Endometrial microvascular endothelial cells (primary cell): ENCODE data around the gene TTC29. TPM values are rescaled to one million over a fixed set of nuclear protein-coding genes. Genes with fewer than 3 reads are reported as not detected.
"Not testable (repeated sequence)": the region's sequence is repeated elsewhere in the genome, so short reads cannot be mapped to it uniquely, and the experiment has no call there.

ENCODE experiments used
- in situ Hi-C: cut with HindIII; loops from 2 replicates; pipeline ENCODE4 v1.10.0; 2017; ENCODE audit warnings: low sequenced_read_pairs, low pct_unique_long_range_greater_than_20kb; ENCODE audit errors: inconsistent ontology term
- total RNA-seq: library from RNA; depleted of rRNA; stranded (reverse); fragments of >200 nt; gene quantifications from one replicate; pipeline ENCODE4 v1.2.3, GENCODE V29; 2015; ENCODE audit errors: inconsistent ontology term

TTC29 gene
- total RNA-seq, 1 donor from 2014 or later: 2.7 TPM

DNA sequence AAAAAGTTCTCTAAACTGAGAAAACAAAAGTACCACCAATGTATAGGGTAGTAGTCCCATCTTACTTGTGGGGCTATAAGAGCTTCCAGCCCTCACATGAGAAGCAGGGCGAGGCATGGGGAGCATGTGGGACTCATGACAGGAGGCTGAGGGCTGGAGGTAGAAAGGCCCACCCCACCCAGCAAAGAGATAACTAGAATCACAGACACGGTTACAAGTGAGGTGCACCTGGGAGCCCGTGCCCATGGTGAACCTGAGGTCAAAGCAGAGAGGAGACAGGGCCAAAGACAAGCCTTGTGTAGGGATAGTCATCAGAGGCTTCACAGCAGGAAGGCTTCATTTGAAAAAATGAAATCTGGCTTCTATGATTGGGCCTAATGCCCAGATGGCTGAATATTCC is 55.4 kb downstream of the TTC29 start:
- in situ Hi-C loops: no loop called here

DNA sequence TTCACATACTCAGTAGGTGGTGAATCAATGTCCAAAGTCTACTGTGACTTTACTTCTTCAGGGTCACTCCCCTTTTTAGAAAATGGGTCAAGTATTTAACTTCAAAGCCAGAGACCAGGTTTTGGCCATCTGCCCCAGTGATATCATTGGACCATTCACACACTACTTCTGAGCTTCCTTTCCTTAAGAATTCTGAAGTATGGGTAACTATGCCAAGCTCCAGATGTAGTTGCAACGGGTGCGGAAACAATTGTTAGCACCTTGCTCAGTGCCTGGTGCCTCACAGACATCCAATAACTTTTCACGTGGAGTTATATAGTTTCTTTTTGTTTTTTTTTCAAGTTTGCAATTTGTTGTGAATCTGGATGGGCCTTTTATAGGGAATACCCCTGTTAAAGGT is 62.6 kb downstream of the TTC29 start:
- in situ Hi-C loops: no loop called here

DNA sequence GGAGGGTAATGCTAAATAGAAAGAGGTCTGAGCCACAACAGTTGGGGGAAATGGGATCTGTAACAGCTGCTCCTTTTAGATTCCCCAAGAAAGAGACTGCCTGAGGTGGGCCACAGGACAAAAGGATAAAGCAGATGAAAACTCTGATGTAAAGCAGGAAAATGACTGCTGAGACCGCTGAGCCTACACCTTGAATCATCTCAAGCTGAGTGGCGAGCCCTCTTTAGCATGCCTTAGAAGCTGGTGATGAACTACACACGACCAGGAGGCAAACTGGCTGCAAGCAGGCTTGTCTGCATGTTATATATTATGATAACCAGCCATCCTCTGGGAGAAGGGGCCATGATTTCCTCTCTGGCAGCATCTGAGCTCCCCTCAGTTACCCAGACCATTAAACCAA is 88.4 kb downstream of the TTC29 start:
- in situ Hi-C loops: no loop called here

DNA sequence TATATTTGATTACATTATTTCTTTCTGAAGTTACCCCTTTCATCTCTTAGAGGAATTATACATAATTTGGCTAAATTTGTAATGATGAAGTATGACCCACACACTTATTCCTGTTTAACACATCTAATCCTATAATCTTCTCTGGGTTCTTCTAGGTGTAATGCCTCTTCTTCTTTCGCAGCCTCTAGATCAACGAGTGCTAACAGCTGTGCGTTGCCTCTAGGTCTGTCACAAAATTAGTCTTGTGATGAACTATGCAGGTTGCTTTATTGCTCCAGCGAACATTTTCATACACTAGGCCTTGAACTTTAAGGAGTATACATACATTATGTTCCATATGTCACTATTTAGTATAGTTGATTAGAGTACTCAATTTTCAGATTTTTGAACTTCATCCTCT is 89.9 kb downstream of the TTC29 start:
- in situ Hi-C loops: no loop called here

DNA sequence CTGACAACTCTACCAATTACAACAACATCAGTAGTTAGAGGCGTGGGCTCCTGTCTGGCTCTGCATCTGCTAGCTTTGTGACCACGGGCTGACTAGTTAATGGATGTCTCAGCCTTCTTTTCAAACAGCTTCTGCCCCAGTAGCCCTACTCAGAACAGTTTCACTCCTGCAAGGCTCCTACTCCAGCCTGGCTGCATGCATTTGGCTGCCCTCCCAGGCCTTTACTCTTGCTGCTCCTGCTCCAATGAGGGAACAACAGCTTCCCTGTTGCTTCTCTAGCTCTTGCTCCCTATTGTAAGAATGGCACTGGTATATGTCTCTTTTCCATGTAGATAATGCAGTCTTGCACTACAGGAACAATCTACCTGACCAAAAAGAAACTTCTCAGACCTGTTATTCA is 93.3 kb downstream of the TTC29 start:
- in situ Hi-C loops: no loop called here

DNA sequence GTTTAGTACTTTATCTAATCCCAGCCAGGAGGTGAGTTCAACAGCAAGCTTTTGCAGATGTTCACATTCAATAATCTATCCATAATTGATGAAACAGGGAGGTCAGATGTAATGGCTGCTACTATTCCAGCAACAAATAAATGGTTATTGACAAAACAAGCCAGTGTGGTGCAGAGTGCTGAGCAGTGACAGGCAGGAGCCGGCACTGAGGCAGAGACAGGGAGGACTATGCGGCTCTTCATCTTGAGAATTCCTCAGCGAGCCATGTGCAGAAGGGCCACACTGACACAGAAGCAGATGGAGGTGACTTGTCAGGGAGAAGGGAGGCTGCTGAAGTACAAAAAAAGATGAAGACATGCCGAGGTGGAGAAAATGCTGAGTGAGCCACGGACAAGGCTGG is 98.3 kb downstream of the TTC29 start:
- in situ Hi-C loops: no loop called here

DNA sequence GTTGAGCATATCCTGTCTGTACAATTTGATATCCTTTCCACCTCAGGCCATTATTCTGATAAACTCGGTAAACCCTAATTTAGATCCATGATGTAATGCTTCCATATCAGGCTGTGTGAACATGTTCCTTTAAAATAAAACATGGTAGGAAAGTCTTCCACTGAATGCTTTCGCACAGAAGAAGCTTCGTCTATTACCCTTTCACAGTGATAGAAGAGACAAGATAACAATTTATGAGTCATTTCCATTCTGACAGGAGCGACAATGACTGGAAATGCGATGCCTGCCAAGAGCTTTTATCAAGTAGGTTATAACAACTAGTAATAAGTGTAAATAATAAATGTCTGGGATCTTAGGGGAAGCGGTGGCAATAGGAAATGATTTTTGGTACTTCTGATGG is 98.8 kb downstream of the TTC29 start:
- in situ Hi-C loops: no loop called here

DNA sequence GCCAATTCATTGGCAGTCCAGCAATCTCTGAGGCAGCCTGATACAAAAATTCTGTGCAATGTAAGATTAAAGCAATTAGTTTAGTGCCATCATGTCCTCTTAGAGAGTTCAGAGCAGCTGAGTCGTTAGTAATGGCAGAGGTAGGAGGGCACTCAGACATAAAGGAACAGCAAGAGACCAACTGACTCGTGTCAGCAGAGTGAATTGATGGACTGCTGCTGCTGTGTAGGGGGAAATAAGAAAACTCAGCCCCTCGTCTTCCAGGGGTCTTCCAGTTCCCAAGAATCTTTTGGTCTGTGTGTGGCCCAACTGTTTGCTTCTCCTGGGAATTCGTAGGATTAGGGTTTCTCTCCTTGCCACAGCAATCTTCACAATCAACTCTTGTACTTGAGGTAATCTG is 100.9 kb downstream of the TTC29 start:
- in situ Hi-C loops: no loop called here

DNA sequence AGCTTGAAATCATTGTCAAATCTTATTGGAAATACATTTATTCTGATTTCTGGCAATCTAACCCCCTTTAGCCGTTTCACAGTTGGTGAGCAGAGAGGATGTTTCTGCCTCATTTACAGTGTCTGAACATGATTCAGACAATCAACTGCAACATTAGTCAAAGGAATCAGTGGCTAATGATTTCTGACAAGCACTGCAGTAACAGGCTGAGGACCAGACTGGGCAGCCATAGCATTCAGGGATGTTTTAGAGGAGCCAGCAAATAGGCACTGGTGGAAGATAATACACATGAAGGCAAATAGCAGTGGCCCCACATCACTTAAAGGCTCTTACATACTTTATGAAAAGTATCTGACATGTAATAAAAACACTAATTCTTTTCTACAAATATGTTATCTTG is 102.8 kb downstream of the TTC29 start:
- in situ Hi-C loops: no loop called here

DNA sequence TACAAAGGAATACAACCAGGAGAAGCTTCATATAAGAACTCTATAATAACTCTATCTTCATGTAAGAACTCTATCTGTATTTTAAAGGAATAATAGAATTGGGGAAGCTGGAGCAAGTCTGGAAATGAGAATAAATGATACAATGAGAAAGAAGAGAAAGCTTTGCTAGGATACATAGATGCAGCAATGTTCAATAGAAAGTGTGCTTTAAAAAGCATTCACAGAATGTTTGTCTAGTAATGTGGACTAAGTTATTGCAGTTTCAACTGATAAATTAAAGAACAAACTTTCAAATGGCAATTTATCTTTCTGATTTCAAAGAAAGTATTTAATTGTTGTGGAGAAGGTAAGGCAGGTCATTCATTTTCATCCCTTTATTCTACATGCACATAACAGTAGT is 104.9 kb downstream of the TTC29 start:
- in situ Hi-C loops: no loop called here

DNA sequence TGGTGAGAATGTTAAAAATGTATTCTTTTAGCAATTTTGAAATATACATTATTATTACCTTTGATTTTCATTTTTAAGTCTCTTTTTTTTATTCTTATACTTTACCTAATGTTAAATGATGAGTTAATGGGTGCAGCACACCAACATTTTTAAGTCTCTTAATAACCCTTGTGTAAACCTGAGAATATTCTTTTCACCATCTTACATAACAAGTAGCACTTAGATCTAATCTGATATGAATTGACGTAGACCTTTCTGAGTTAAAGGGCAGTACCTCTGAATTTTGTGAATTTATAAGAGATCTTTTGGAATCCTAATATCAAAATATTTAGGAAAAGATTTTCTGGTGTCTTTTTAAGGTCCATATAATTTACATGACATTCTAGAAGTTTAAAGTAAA is 110.6 kb downstream of the TTC29 start:
- in situ Hi-C loops: no loop called here

DNA sequence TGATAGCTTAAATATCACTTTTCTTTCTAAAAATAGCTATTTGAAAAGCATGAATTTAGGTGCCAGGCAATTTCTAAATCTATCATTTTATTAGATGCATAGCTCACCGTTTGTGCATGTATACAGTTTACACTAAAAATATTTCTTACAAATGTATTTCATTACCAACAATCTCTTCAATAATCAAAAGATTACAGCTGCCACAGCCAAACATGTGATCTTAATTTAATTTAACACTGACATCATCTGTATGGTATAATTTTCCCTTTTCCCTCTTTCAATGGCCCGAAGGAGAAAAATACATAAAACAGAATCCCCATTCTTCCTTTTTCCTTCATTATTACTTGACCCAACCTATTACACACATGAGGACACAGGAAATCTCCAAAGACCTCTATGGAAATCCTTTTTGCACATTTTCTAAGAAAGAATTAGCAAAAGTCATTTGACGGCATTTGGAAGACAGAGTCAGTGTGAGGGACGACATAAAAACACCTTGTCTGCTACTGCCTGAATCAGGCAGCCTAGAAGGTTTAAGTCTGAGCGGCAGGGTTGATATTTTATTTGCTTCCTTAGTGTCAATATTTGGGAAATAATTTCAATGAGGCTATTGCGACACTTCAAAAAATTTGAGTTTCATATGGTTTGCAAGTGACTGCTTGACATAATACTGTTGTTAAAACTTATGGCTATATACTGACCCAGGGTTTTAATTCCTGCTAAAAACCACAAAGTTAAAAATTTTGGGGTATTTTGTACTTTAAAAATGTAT is 111.2 kb downstream of the TTC29 start:
- in situ Hi-C loops: no loop called here

DNA sequence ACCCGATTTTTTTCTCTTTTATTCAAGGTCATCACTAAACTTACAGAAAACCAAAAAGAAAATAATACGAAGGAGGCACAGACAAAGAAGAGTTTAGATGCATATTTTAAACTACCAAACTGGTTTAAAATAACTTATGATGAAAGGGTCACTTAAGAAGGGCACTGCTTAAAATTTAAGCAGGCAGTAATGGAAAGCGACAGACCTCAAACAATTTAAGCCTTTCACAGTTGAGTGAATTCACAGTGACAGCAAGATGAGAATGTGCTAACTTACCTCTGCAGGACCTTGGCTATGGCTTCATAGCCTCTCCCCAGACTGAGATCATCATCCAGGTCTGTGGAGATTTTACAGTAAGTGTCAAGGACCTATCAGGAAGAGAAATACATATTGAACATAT is 112.1 kb downstream of the TTC29 start:
- in situ Hi-C loops: no loop called here

DNA sequence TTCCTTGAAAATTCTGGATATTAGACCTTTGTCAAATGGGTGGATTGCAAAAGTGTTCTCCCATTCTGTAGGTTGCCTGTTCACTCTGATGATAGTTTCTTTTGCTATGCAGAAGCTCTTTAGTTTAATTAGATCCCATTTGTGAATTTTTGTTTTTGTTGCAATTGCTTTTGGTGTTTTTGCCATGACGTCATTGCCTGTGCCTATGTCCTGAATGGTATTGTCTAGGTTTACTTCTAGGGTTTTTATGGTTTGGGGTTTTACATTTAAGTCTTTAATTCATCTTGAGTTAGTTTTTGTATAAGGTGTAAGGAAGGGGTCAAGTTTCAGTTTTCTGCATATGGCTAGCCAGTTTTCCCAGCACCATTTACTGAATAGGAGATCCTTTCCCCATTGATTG is 122.7 kb downstream of the TTC29 start:
- in situ Hi-C loops: not testable (repeated sequence)

DNA sequence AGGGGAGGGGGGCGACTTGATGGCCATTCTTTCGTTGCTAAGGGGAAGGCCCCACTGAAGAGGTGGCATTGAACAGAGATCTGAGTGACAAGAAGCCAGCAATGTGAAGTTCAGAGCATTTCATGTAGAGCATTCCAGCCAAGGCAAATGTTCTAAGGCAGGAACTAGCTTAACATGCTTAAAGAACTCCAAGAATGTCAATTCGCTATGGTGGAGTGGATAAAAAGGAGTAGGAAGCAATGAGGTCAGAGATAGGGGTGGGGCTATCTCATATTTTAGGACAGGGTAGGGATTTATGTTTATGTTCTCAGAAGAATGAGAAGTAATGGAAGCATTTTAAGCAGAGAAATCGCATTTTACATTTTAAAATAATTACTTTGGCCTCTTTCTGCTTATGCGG is 130.9 kb downstream of the TTC29 start:
- in situ Hi-C loops: no loop called here

DNA sequence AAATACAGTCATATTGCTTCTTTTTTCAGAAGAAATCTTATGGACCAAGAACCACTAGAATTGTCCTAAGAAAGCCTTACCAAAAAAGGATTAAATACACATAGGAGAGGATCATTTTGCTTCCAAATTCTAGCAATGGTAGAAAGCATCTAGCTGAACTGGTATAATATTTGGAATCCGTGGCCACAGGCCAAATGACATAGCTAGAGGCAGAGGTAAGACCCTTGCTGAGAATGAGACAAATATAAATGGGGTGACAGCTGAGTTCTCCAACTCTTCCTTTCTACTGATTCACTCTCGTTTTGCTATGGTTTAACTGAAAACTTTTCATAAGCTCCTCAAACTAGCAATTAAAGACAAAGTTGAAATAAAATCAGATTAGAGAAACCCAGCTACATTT is 150.0 kb downstream of the TTC29 start:
- in situ Hi-C loops: no loop called here

DNA sequence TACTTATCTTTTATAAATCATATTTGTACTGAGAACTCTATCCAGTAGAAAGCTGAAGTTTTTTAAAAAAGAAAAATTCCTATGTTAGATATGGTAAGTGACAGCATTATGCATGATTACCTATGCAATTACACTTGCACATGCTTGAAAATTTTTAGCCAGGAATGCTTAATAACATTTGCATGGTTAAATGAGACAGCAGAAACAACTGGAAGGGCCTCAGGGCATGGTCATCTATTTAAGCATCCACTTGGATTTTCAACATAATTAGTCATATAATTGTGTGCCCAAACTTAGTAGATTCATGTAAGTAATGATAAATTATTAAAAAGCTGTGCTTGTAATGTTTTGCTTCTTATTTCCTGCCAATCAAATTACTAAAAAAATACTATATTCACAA is 151.9 kb downstream of the TTC29 start:
- in situ Hi-C loops: no loop called here

DNA sequence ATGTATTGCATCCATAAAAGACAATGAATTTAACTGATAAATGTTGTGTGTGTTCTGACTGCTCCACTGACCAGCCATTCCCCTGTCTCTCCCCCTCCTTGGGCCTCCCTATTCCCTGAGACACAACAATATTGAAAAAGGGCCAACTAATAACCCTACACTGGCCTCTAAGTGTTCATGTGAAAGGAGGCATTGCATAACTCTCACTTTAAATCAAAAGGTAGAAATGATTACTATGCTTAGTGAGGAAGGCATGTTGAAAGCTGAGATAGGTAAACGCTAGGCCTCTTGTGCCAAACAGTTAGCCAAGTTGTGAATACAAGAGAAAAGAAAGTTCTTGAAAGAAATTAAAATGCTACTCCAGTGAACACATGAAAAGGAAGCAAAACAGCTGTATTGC is 154.2 kb downstream of the TTC29 start:
- in situ Hi-C loops: no loop called here

DNA sequence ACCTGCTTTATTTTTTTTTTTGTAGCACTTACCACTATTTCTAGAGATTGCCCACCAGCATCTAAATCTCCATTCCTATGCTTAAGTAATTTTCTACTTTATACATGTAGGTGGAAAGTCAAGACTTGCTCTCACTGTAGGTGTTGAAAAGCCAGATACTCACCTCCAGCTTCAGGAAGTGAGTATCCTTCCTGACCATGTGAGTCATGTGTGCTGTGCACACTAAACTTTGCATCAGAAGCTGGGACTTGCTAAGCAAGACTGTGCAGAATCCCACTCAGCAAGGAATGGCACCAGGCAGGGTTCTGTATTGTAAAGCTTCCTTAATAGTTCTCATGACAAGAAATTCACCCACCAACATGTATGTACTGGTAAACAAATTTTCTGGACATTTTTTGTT is 155.1 kb downstream of the TTC29 start:
- in situ Hi-C loops: no loop called here

DNA sequence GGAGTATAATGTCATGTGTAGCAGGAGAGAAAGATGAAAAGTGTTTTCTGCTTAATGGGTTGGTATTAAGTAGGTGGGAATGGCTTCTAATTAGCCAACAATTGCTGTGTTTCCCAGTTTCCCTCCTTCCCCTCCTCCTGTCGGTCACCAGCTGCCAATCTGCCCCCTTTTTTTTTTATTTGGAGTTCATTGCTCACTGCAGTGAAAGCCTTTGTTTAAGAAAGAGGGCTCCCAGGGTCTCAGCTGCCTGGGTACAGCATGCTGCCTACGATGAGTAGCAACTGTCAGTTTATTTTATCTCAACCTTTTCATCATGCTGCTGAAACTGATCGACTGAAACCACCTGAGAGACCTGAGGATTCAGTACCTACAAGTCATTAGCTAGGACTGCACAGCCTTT is 157.9 kb downstream of the TTC29 start:
- in situ Hi-C loops: no loop called here

DNA sequence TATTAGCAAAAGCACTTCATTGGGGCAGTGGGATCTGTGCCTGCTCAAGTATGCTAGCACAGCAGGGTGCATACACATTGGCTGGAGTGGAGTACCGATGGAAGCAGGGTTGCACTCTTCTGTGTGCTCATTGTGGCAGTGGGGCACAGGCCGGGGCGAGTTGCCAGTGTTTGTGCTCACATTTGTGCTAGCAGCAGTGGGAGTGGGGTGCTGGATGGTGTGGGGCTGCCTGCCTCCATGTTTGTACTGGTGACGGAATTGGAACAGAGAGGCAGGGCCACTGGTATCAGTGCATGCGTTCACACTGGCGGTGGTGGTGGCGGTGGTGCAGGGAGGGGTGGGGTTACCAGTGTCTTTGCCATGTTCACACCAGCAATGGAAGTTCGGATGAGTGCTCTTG is 169.0 kb downstream of the TTC29 start:
- in situ Hi-C loops: no loop called here
